Stimulated activated CD8-positive, alpha-beta memory T cell treated with anti-CD3 and anti-CD28 coated beads, Interleukin-7, amount 100 ng/mL, for 24 hours (primary cell): ENCODE data around the gene FAM174C.

Experiments used
- DNase-seq: peaks from one replicate; pipeline ENCODE4 v3.0.0-alpha.2; 2020; ENCODE audit warnings: low read depth

FAM174C gene

DNA sequence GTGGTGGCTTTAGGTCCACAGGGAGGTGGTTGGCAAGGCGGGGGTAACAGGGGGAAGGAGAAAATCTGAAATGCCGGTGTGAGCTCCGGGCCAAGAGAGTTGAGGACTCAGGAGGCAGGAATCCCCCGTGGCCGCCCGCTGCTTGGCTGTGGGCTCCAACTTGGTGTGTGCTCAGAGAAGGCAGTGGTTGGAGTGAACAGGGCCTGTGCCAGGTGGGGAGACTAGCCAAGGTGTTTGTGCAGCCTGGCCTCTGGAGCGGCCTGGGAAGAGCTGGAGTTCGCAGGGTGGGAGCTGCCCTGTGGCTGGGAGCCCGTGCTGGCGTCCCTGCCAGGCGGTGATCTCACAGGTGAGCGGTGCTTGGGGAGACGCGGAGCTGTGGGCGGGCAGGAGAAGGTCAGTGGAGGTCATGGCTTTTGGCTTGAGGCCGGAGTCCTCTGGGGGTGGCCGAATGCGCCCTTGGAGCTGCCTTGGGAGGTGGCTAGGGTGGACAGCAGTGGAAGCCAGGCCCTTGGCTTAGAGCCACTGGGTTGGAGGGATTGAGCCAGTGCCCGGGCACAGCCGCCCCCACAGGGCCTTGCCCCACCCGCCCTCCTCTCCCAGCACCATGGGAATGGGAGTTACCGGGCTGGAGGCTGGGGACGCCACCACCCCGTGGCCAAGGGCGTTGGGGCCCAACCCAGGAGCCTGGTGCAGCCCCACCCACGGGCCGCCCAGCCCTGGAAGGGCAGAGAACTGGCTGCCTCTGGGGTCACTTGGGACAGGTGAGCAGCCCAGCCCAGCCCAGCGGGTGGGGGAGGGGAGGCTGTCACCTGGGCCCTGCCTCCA is 13.3 kb upstream of the FAM174C start:
- no peak for DNase-seq

- DNase-seq: no peak
Observed at GRCh38 chr19:1262623-1263123, 12.7 kb upstream of the FAM174C start.

DNA sequence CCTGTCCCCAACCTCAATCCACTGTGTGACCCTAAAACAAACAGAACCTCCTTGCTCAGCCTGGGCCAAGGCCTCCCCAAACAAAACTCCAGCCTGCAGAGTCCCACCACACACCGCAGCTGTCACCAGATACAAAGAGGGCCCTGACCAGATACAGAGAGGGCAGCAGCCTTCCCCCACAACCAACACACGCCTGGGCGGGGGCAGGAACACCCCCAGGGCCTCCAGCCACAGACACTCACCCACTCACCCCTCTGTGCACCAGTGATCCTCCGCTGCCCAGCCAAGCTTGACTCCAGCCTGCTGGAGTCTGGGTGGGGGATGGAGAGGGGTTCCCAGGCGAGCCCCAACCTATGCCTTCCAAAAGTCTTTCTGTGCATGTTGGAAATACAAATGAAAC is 12.1 kb upstream of the FAM174C start:
- no peak for DNase-seq

DNA sequence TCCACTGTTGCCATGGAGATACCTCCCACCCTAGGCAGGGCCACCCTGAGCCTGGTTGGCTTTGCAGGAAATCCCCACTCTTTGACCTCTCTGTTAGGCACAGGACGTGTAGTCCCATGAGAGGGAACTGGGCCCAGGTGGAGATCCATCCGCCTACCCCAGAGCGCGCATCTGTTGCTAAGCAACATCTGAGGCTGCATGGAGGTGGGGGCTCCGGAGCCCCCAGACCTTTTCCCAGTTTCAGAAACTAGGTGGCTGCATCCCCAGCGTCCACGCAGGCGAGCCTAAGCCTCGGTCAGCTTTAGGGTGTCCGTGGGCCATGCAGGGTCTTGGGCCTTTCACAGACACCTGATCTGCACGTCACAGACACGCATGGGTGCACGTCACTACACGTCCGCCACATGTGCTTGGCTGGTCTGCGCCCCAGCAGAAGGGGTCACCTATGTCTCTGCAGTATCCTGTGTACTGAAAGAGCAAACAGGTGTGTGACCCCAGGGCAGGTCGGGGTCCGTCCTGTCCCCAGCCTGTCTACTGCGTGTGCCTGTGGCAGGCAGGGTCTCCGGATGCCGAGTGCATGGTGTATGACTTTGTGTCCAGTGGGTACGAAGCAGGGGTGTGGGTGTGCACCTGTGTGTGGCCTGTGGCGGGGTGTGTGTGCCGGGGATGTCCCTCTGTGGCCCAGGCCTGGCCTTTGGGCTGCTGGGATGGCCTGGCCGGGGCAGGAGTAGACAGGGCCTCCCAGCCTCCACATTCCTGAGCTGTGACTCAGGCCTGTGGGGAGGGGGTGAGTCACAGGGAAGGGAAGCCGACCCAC is 10.3 kb upstream of the FAM174C start:
- no peak for DNase-seq

GRCh38 chr19:1265615-1266128 is 9.7 kb upstream of the FAM174C start:
- no peak for DNase-seq

- no peak for DNase-seq
Observed at GRCh38 chr19:1266129-1266915, 9.0 kb upstream of the FAM174C start.

- DNase-seq: no peak
Observed at GRCh38 chr19:1266916-1267476, 8.3 kb upstream of the FAM174C start.

- no peak for DNase-seq
Observed at GRCh38 chr19:1267477-1268225, 7.7 kb upstream of the FAM174C start.

GRCh38 chr19:1268226-1269064 is 6.9 kb upstream of the FAM174C start:
- DNase-seq: no peak

GRCh38 chr19:1269065-1269477 is 6.3 kb upstream of the FAM174C start, which contains the start of gene CIRBP:
Gene CIRBP (plus strand): TSS chr19:1269332. CDS start chr19:1270934, 1,602 bp downstream.
- DNase-seq: peak; percentile 98

DNA sequence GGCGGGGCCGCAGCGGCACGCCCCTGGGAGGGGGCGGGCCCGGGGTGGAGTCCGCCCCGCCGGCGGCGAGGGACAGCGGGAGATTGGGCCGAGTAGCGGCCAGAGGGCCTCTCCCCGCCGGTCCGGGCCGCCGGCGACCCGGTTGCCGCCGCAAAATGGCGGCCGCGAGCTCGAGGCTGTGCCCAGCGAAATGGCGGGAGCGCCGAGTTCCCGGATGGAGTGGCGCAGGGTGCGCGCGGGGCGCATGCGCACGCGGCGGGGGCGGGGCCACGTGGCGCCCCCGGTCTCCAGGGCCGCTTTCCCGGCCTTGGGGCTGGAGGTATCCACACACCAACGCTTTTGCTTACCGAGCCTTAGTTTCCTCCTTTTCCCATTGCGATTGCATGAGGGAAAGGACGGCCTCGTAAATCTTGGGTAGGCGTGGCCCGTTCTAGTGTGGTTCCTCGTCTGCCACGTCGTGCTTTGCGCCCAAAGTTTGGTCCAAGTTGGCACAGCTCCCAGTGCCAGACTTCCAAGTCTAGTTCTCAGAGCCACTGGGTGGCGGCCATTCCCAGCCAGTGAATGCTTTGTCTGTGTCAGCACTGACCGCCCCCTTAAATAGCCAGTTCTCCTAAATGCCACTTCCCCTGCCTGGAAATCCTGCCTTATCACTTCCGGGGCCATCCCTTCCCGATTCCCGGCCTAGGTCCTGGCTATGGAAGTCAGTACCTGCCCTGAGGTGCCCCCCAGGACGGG is 5.7 kb upstream of the FAM174C start:
- no peak for DNase-seq

DNA sequence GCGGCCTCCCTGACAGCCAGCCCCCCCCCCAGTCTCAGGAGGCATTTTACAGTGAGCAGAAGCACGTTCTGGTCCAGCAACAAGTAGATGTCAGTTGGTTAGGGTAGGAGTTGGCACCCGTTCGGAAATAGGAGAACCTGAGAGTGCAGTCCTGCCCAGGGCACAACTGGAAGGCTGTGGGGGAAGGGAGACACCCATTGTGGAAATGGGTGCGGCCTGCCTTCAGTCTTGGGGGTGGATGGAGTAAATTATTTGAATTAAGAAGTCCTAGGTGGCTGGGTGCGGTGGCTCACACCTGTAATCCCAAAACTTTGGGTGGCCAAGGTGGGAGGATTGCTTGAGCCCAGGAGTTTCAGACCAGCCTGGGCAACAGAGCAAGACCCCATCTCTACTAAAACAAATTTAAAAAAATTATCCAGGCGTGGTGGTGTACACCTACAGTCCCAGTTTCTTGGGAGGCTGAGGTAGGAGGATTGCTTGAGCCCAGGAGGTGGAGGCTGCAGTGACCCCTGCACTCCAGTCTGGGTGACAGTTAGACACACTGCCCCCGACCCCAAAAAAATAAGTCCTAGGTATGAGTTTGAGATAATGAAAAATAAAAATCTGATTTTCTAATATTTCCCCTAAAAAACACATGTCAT is 5.0 kb upstream of the FAM174C start:
- DNase-seq: no peak

- DNase-seq: no peak
Observed at GRCh38 chr19:1270854-1271527, 4.3 kb upstream of the FAM174C start.

DNA sequence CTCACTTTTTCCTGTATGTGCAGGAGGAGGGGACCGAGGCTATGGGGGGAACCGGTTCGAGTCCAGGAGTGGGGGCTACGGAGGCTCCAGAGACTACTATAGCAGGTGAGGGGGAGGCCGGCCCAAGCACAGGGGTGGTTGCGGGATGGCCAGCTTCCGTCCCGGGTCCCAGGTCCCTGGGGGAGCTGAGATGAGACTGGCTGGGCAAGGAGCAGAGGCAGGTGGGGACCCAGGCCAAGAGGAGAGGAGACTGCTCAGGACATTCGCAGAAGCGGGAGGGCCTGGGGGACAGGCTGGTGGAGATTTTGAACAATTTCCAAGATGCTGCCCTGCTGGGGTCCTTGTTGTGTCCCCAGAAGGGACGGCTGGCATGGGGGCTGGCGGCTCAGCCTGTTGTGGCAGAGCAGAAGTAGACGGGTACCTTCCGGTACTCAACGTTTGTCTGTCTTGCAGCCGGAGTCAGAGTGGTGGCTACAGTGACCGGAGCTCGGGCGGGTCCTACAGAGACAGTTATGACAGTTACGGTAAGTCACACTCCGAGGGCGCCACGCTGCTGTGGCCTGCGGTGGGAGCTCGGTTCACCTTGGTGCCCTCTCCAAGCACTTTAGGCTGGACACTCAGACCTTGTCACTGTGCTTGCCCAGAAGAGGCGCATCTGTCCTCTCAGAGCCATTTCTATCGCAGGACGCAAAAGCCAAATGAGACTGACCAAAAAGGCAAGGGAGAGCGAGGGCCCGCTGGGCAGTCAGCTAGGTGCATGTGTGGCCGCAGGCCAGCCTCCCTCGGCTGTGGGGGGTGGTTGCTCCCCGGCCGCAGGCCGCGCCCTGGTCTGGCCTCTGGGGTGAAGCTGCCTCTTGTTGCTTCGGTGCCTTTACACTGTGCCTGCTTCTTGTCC is 3.6 kb upstream of the FAM174C start:
- no peak for DNase-seq

DNA sequence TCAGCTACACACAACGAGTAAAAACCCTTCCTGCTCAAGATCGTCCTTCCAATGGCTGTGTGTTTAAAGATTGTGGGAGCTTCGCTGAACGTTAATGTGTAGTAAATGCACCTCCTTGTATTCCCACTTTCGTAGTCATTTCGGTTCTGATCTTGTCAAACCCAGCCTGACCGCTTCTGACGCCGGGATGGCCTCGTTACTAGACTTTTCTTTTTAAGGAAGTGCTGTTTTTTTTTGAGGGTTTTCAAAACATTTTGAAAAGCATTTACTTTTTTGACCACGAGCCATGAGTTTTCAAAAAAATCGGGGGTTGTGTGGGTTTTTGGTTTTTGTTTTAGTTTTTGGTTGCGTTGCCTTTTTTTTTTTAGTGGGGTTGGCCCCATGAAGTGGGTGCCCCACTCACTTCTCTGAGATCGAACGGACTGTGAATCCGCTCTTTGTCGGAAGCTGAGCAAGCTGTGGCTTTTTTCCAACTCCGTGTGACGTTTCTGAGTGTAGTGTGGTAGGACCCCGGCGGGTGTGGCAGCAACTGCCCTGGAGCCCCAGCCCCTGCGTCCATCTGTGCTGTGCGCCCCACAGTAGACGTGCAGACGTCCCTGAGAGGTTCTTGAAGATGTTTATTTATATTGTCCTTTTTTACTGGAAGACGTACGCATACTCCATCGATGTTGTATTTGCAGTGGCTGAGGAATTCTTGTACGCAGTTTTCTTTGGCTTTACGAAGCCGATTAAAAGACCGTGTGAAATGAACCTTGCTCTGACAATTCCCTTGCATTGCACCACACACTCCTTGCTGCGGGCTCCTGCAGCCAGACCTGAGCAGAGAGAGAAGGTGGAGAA is 2.7 kb upstream of the FAM174C start:
- DNase-seq: no peak
